Sigmoid colon (tissue), 7 donors: ENCODE data around the gene UTP4. TPM values are rescaled to one million over a fixed set of nuclear protein-coding genes. Genes with fewer than 3 reads are reported as not detected.

ENCODE experiments used
- DNase-seq: peaks from one replicate; pipeline ENCODE4 v3.0.0-alpha.2; 2019
- H3K27ac ChIP-seq, 4 donors: fragments of 200-600 bp; sonication (generic); one replicate each; pipeline ENCODE4 v1.5.1; 2016 to 2019; ENCODE audit warnings: mild to moderate bottlenecking in 1 of 4
- H3K27me3 ChIP-seq, 3 donors: fragments of 200-600 bp; sonication (generic); one replicate each; pipeline ENCODE4 v1.5.1; 2019; ENCODE audit warnings: mild to moderate bottlenecking in 1 of 3
- H3K36me3 ChIP-seq, 4 donors: fragments of 200-600 bp; sonication (generic); one replicate each; pipeline ENCODE4 v1.5.1; 2016 to 2019
- H3K4me1 ChIP-seq, 4 donors: fragments of 200-600 bp; sonication (generic); one replicate each; pipeline ENCODE4 v1.5.1; 2017 to 2019
- H3K4me3 ChIP-seq, 4 donors: fragments of 200-600 bp; sonication (generic); one replicate each; pipeline ENCODE4 v1.5.1; 2017 to 2019; ENCODE audit warnings: mild to moderate bottlenecking in 2 of 4, moderate library complexity in 1 of 4
- H3K9me3 ChIP-seq, 4 donors: fragments of 200-600 bp in 3 of 4; sonication (generic) in 3 of 4; one replicate each; pipeline versions ENCODE4 v1.5.1 to v1.6.1; 2013 to 2019
- CTCF ChIP-seq, 4 experiments: fragments of 450-650 bp in 3 of 4; fragments of 200-600 bp in 1 of 4; IDR thresholded peaks; one replicate each; pipeline ENCODE4 v1.5.1; 2016 to 2019; ENCODE audit warnings: antibody characterized with exemption in 4 of 4, mild to moderate bottlenecking in 3 of 4, moderate library complexity in 2 of 4
- EP300 ChIP-seq, 4 donors: sonication (generic); formaldehyde crosslinking; IDR thresholded peaks; one replicate each; pipeline ENCODE4 v1.6.1; 2017; ENCODE audit warnings: antibody characterized with exemption in 4 of 4
- POLR2A ChIP-seq, 2 donors: fragments of 450-650 bp; IDR thresholded peaks; one replicate each; pipeline ENCODE4 v1.6.1; 2016; ENCODE audit warnings: antibody characterized with exemption in 2 of 2, mild to moderate bottlenecking in 2 of 2, moderate library complexity in 2 of 2
- POLR2AphosphoS5 ChIP-seq, 4 donors: sonication (generic); formaldehyde crosslinking; IDR thresholded peaks; one replicate each; pipeline ENCODE4 v1.6.1; 2017; ENCODE audit warnings: antibody characterized with exemption in 4 of 4
- WGBS, 2 donors: extraction: QIAGEN DNeasy Blood & Tissue Kit; methylation state at CpG; one replicate each; pipeline ENCODE4 v1.1.7; 2013; 5-methylcytosine and 5-hydroxymethylcytosine counted together
- intact Hi-C: fragments of 100-400 bp; cut with DNase I; formaldehyde crosslinking; loops from one replicate; pipeline ENCODE4 v1.15.1; 2023
- polyA plus RNA-seq, 3 donors: library from polyadenylated mRNA; stranded (reverse); fragments of 200-250 nt; gene quantifications; one replicate each; pipeline ENCODE4 v1.2.3, GENCODE V29; 2013
- total RNA-seq, 4 donors: library from RNA; depleted of rRNA; stranded (reverse); fragments of >200 nt; gene quantifications; one replicate each; pipeline ENCODE4 v1.1.0, GENCODE V29; 2016
- donor health status: healthy with polysubstance abuse.
- donor health status: Bipolar disorder and iron deficiency.
- donor health status: healthy.

UTP4 gene
- total and polyA plus RNA-seq, 7 donors = 9.5 to 37.5 (median 24.6) TPM

- no peak overlapping the region for H3K4me3 ChIP-seq
- no peak for TF ChIP-seq CTCF (IDR thresholded peaks at IDR 0.05)
- TF ChIP-seq POLR2A (IDR thresholded peaks at IDR 0.05) = no peak
- no peak for TF ChIP-seq POLR2AphosphoS5 (IDR thresholded peaks at IDR 0.05)
- TF ChIP-seq EP300 (IDR thresholded peaks at IDR 0.05) = no peak
- H3K27me3 ChIP-seq = no peaks in the 10 kb centered on the region
- intact Hi-C loops = no loop called here
- no peak overlapping the region for H3K27ac ChIP-seq
- 81% methylated on average over 5 of the region's 5 CpGs for WGBS, 2 donors
- H3K9me3 ChIP-seq = no peaks in the 10 kb centered on the region
- H3K36me3 ChIP-seq = no peaks in the 10 kb centered on the region
- H3K4me1 ChIP-seq = no peaks in the 10 kb centered on the region
- no peak for DNase-seq
These were observed 37.9 kb upstream of the UTP4 start for GRCh38 chr16:69094501-69094900.

- Histone ChIP-seq H3K27ac (no peak overlapping the region), H3K36me3 (no peaks in the 10 kb centered on the region), H3K4me3 (no peak overlapping the region), H3K27me3 (no peaks in the 10 kb centered on the region), H3K4me1 (no peaks in the 10 kb centered on the region), H3K9me3 (no peaks in the 10 kb centered on the region)
- WGBS, 2 donors = 95% methylated on average over 6 of the region's 6 CpGs
- no peak for TF ChIP-seq POLR2AphosphoS5 (IDR thresholded peaks at IDR 0.05)
- TF ChIP-seq EP300 (IDR thresholded peaks at IDR 0.05) = no peak
- no peak for TF ChIP-seq POLR2A (IDR thresholded peaks at IDR 0.05)
- TF ChIP-seq CTCF (IDR thresholded peaks at IDR 0.05) = no peak
- intact Hi-C loops = no loop called here
- no peak for DNase-seq
These were observed 37.3 kb upstream of the UTP4 start for GRCh38 chr16:69095193-69095592.

- intact Hi-C loops = no loop called here
- Histone ChIP-seq H3K4me3 (no peak overlapping the region), H3K27ac (no peak overlapping the region), H3K4me1 (peaks cover 0 to 1% (median under 1%) of the 10 kb centered on the region in 4 donors), H3K27me3 (peaks cover 0 to 3% (median 0%) of the 10 kb centered on the region in 3 donors), H3K36me3 (no peaks in the 10 kb centered on the region), H3K9me3 (no peaks in the 10 kb centered on the region)
- no peak for DNase-seq
- WGBS, 2 donors = 73 to 78% methylated on average over 11 of the region's 11 CpGs
- TF ChIP-seq CTCF (IDR thresholded peaks at IDR 0.05) (no peak), POLR2A (IDR thresholded peaks at IDR 0.05) (no peak), POLR2AphosphoS5 (IDR thresholded peaks at IDR 0.05) (no peak), EP300 (IDR thresholded peaks at IDR 0.05) (no peak)
These were observed 32.3 kb upstream of the UTP4 start for GRCh38 chr16:69100071-69100691.

GRCh38 chr16:69105501-69106361 lies 26.7 kb upstream of the UTP4 start, which contains the start of gene HAS3:
Gene HAS3, plus strand, starts transcription at chr16:69105653. Its CDS starts 3,743 bp downstream, at chr16:69109396.
- Histone ChIP-seq H3K9me3 (no peaks in the 10 kb centered on the region), H3K27ac (no peak within 1 kb of the TSS), H3K36me3 (peaks cover 0 to 18% (median 0%) of the 10 kb centered on the region in 4 donors), H3K4me1 (peaks cover 0 to 34% (median 30%) of the 10 kb centered on the region in 4 donors), H3K4me3 (peak within 1 kb of the TSS; percentile 24 to 61 (median 53)), H3K27me3 (peaks cover 0 to 44% (median 13%) of the 10 kb centered on the region in 3 donors)
- TF ChIP-seq EP300 (IDR thresholded peaks at IDR 0.05) (no peak), POLR2AphosphoS5 (IDR thresholded peaks at IDR 0.05) (no peak), POLR2A (IDR thresholded peaks at IDR 0.05) (no peak), CTCF (IDR thresholded peaks at IDR 0.05) (no peak)
- WGBS, 2 donors = 1% methylated on average over 80 of the region's 80 CpGs
- intact Hi-C loops = no loop called here
- DNase-seq = no peak
